T-cell (primary cell): Measurements from ENCODE around the gene PGM5. TPM values are rescaled to one million over a fixed set of nuclear protein-coding genes. Genes with fewer than 3 reads are reported as not detected.

ENCODE experiments used
- ATAC-seq, 4 experiments: fragments of 200-7000 bp in 3 of 4; fragments of 150-1000 bp in 1 of 4; cut with Tn5 transposase; replicated peaks in 1 of 4; 1 replicate in 3 of 4; 2 replicates in 1 of 4; pipeline ENCODE4 v1.10.0; 2021; ENCODE audit warnings: moderate library complexity in 3 of 4, mild to moderate bottlenecking in 2 of 4, moderate number of reproducible peaks in 1 of 4
- CTCF ChIA-PET, 2 donors: fragments of 300-600 bp; sonication (Branson Sonifier 250); formaldehyde crosslinking; loops; one replicate each; lab custom pipeline; 2022; ENCODE audit warnings: antibody characterized with exemption in 2 of 2; lab: Charles Lee
- POLR2A ChIA-PET, 2 donors: fragments of 300-600 bp; sonication (Branson Sonifier 250); formaldehyde crosslinking; loops; one replicate each; lab custom pipeline; 2022; ENCODE audit warnings: antibody characterized with exemption in 2 of 2; lab: Charles Lee
- DNase-seq, 35 experiments: peaks; one replicate each; pipeline versions ENCODE4 v3.0.0 to v3.0.0-alpha.2; 2013 to 2023
- H3K27ac ChIP-seq: one replicate; pipeline ENCODE4 v1.5.1; 2013; ENCODE audit warnings: low read length
- H3K27me3 ChIP-seq, 2 experiments: replicated peaks in 1 of 2; 1 replicate in 1 of 2; 2 replicates in 1 of 2; pipeline versions ENCODE4 v1.6.1 to v1.7.0; 2013; ENCODE audit warnings: low read length in 1 of 2, mixed read lengths in 1 of 2; ENCODE audit not compliant: control insufficient read depth in 2 of 2, insufficient read depth in 2 of 2; ENCODE audit errors: extremely low read depth in 1 of 2
- H3K36me3 ChIP-seq, 2 donors: 1 replicate in 1 of 2; 2 replicates in 1 of 2; pipeline versions ENCODE4 v1.6.1 to v1.7.0; 2013; ENCODE audit warnings: low read length in 1 of 2; ENCODE audit not compliant: control insufficient read depth in 2 of 2, insufficient read depth in 1 of 2; ENCODE audit errors: extremely low read depth in 1 of 2
- H3K4me1 ChIP-seq, 2 experiments: 1 replicate in 1 of 2; 2 replicates in 1 of 2; pipeline versions ENCODE4 v1.6.1 to v1.7.0; 2013; ENCODE audit warnings: low read length in 2 of 2, mixed read lengths in 1 of 2; ENCODE audit not compliant: insufficient read depth in 2 of 2, control insufficient read depth in 1 of 2; ENCODE audit errors: extremely low read depth in 1 of 2
- H3K4me3 ChIP-seq, 2 donors: 1 replicate in 1 of 2; 2 replicates in 1 of 2; pipeline versions ENCODE4 v1.5.1 to v1.7.0; 2013; ENCODE audit warnings: mild to moderate bottlenecking in 2 of 2, low read length in 1 of 2, moderate library complexity in 1 of 2; ENCODE audit not compliant: control insufficient read depth in 1 of 2; ENCODE audit errors: extremely low read depth in 1 of 2
- H3K9me3 ChIP-seq: 2 replicates; pipeline ENCODE4 v1.7.0; 2013
- H3K27ac Mint-ChIP-seq, 2 donors: one replicate each; pipeline ENCODE4 v1.8.0; 2020 to 2021; ENCODE audit warnings: mild to moderate bottlenecking in 2 of 2, mixed read lengths in 2 of 2
- H3K27me3 Mint-ChIP-seq, 2 donors: one replicate each; pipeline ENCODE4 v1.8.0; 2021 to 2022; ENCODE audit warnings: mixed read lengths in 2 of 2
- H3K36me3 Mint-ChIP-seq: one replicate; pipeline ENCODE4 v1.8.0; 2021; ENCODE audit warnings: mixed read lengths
- H3K4me1 Mint-ChIP-seq, 3 donors: one replicate each; pipeline ENCODE4 v1.8.0; 2020 to 2022; ENCODE audit warnings: mixed read lengths in 3 of 3, mild to moderate bottlenecking in 1 of 3
- H3K4me3 Mint-ChIP-seq, 3 donors: one replicate each; pipeline ENCODE4 v1.8.0; 2020 to 2022; ENCODE audit warnings: mild to moderate bottlenecking in 3 of 3, mixed read lengths in 3 of 3, moderate library complexity in 3 of 3
- H3K9me3 Mint-ChIP-seq, 3 donors: one replicate each; pipeline ENCODE4 v1.8.0; 2020 to 2022; ENCODE audit warnings: mixed read lengths in 3 of 3
- WGBS: methylation state at CpG from one replicate; pipeline ENCODE4 v1.1.5; 2013; ENCODE audit warnings: missing lambda C conversion rate; ENCODE audit not compliant: insufficient coverage; 5-methylcytosine and 5-hydroxymethylcytosine counted together
- total RNA-seq, 35 experiments: library from RNA in 6 of 35; stranded (reverse) in 6 of 35; fragments of 120-200 nt in 1 of 35; gene quantifications; one replicate each; pipeline versions ENCODE4 v1.2.1 to v1.2.4 and lab custom pipeline; 2013 to 2026

PGM5 gene
- total RNA-seq, 5 donors from 2014 or later (not counting 1 experiment from before 2014, with no cell fraction given): 0.20 to 0.69 (median 0.32) TPM; not detected in 1

DNA sequence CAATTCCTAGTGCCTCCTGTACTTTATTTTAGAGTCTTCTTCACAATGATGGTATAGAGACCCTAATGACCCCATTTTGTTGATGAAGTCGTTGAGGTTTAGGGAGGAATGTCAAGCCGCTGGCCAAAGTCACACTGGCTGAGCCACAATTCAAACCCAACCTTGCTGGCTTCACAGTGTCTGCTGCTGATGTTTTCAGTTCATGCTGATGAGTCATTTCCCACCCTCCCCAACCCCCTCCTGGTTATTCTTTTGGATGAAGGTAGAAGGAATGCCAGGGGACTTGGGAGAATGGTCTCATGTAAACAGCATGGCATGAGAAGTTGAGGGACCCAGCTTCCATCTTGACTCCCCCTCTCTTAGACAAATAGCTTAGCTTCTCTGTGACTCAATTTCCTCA is 115.7 kb downstream of the PGM5 start:
- Mint-ChIP-seq H3K4me3 (no peak overlapping the region), H3K4me1 (no peaks in the 10 kb centered on the region), H3K9me3 (no peaks in the 10 kb centered on the region), H3K36me3 (no peaks in the 10 kb centered on the region), H3K27me3 (peaks cover 6 to 10% of the 10 kb centered on the region in 2 donors), H3K27ac (no peak overlapping the region)
- POLR2A ChIA-PET: interaction anchor here in 1 of 2 donors (0.6 kb wide), 1 partner anchor 124 kb away, joined by 4 read pairs; no protein-coding TSS in a partner anchor
- no peak overlapping the region for H3K27ac ChIP-seq
- CTCF ChIA-PET: no interaction called here
- DNase-seq: no peak
- WGBS: no CpG with 5 or more reads among the region's 2 CpGs
- no peaks in the 10 kb centered on the region for H3K27me3 ChIP-seq
- H3K9me3 ChIP-seq: no peaks in the 10 kb centered on the region
- no peak overlapping the region for H3K4me3 ChIP-seq
- no peaks in the 10 kb centered on the region for H3K36me3 ChIP-seq
- ATAC-seq: no peak
- no peaks in the 10 kb centered on the region for H3K4me1 ChIP-seq

GRCh38 chr9:68473790-68474189 is 117.4 kb downstream of the PGM5 start:
- DNase-seq (no peak), ATAC-seq (no peak)
- H3K27me3 ChIP-seq: no peaks in the 10 kb centered on the region
- H3K4me1 ChIP-seq: no peaks in the 10 kb centered on the region
- H3K9me3 Mint-ChIP-seq: no peaks in the 10 kb centered on the region
- H3K4me3 Mint-ChIP-seq: no peak overlapping the region
- no peaks in the 10 kb centered on the region for H3K9me3 ChIP-seq
- no peaks in the 10 kb centered on the region for H3K36me3 Mint-ChIP-seq
- ChIA-PET POLR2A (no interaction called here), CTCF (no interaction called here)
- no peaks in the 10 kb centered on the region for H3K36me3 ChIP-seq
- no peak overlapping the region for H3K27ac ChIP-seq
- no peak overlapping the region for H3K27ac Mint-ChIP-seq
- H3K4me1 Mint-ChIP-seq: no peaks in the 10 kb centered on the region
- no CpG with 5 or more reads among the region's 3 CpGs for WGBS
- H3K4me3 ChIP-seq: no peak overlapping the region
- peaks cover 6 to 16% of the 10 kb centered on the region in 2 donors for H3K27me3 Mint-ChIP-seq

GRCh38 chr9:68476422-68476821 is 120.0 kb downstream of the PGM5 start:
- Mint-ChIP-seq H3K36me3 (no peaks in the 10 kb centered on the region), H3K4me3 (no peak overlapping the region), H3K4me1 (no peaks in the 10 kb centered on the region), H3K27ac (no peak overlapping the region), H3K27me3 (peaks cover 4 to 17% of the 10 kb centered on the region in 2 donors), H3K9me3 (no peaks in the 10 kb centered on the region)
- no CpG with 5 or more reads among the region's 1 CpG for WGBS
- H3K4me3 ChIP-seq: no peak overlapping the region
- H3K9me3 ChIP-seq: no peaks in the 10 kb centered on the region
- H3K27ac ChIP-seq: no peak overlapping the region
- CTCF ChIA-PET: no interaction called here
- no peaks in the 10 kb centered on the region for H3K36me3 ChIP-seq
- DNase-seq (no peak), ATAC-seq (no peak)
- POLR2A ChIA-PET: no interaction called here
- H3K4me1 ChIP-seq: no peaks in the 10 kb centered on the region
- no peaks in the 10 kb centered on the region for H3K27me3 ChIP-seq

DNA sequence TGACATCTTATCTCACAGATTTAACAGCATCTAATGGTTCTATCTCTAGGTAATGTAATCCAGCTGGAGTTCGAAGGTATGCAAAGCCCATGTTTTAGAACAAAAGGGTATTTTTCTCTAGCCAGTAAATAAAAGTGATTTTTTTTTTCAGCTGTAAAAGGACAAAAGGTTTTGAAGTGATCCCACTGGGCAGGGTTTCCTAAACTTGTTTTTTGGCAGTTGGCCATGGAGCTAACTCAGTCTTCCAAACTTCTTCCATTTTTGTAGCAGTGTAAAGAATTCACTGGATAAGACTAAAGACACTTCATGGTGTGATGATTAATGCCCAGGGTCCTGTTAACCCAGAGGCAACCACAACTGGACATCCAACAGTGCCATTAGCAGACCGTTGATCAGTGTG is 120.4 kb downstream of the PGM5 start:
- Histone ChIP-seq H3K27me3 (no peaks in the 10 kb centered on the region), H3K4me1 (no peaks in the 10 kb centered on the region), H3K36me3 (no peaks in the 10 kb centered on the region), H3K27ac (no peak overlapping the region), H3K4me3 (no peak overlapping the region), H3K9me3 (no peaks in the 10 kb centered on the region)
- Mint-ChIP-seq H3K4me3 (no peak overlapping the region), H3K27me3 (peaks cover 3 to 17% of the 10 kb centered on the region in 2 donors), H3K4me1 (no peaks in the 10 kb centered on the region), H3K36me3 (no peaks in the 10 kb centered on the region), H3K9me3 (no peaks in the 10 kb centered on the region), H3K27ac (no peak overlapping the region)
- POLR2A ChIA-PET: no interaction called here
- ATAC-seq: no peak
- CTCF ChIA-PET: interaction anchor here in 1 of 2 donors (0.5 kb wide), 1 partner anchor 14 kb away, joined by 3 read pairs; no protein-coding TSS in a partner anchor
- DNase-seq: no peak
- no CpG with 5 or more reads among the region's 2 CpGs for WGBS

- ChIA-PET POLR2A (no interaction called here), CTCF (no interaction called here)
- 78% methylated on average over 3 of the region's 3 CpGs for WGBS
- Mint-ChIP-seq H3K9me3 (peaks cover 3 to 9% (median 8%) of the 10 kb centered on the region in 3 donors), H3K27ac (no peak overlapping the region), H3K27me3 (peaks cover 3 to 28% of the 10 kb centered on the region in 2 donors), H3K4me1 (no peaks in the 10 kb centered on the region), H3K36me3 (no peaks in the 10 kb centered on the region), H3K4me3 (no peak overlapping the region)
- Histone ChIP-seq H3K4me1 (no peaks in the 10 kb centered on the region), H3K4me3 (no peak overlapping the region), H3K27me3 (peaks cover 0 to 2% of the 10 kb centered on the region in 2 experiments), H3K36me3 (no peaks in the 10 kb centered on the region), H3K27ac (no peak overlapping the region), H3K9me3 (no peaks in the 10 kb centered on the region)
- DNase-seq (no peak), ATAC-seq (no peak)
These were observed 124.4 kb downstream of the PGM5 start for GRCh38 chr9:68480807-68481206.

GRCh38 chr9:68482548-68482947 is 126.1 kb downstream of the PGM5 start:
- Mint-ChIP-seq H3K27me3 (peaks cover 5 to 22% of the 10 kb centered on the region in 2 donors), H3K27ac (no peak overlapping the region), H3K36me3 (no peaks in the 10 kb centered on the region), H3K4me1 (no peaks in the 10 kb centered on the region), H3K9me3 (peaks cover 8 to 12% (median 9%) of the 10 kb centered on the region in 3 donors), H3K4me3 (no peak overlapping the region)
- WGBS: no CpG with 5 or more reads among the region's 1 CpG
- Histone ChIP-seq H3K4me3 (no peak overlapping the region), H3K9me3 (no peaks in the 10 kb centered on the region), H3K27me3 (peaks cover 0 to 2% of the 10 kb centered on the region in 2 experiments), H3K27ac (no peak overlapping the region), H3K4me1 (no peaks in the 10 kb centered on the region), H3K36me3 (no peaks in the 10 kb centered on the region)
- DNase-seq: no peak
- CTCF ChIA-PET: no interaction called here
- POLR2A ChIA-PET: no interaction called here
- ATAC-seq: no peak

GRCh38 chr9:68488126-68488525 is 131.7 kb downstream of the PGM5 start:
- H3K27me3 Mint-ChIP-seq: peaks cover 9 to 17% of the 10 kb centered on the region in 2 donors
- Histone ChIP-seq H3K9me3 (no peaks in the 10 kb centered on the region), H3K4me1 (no peaks in the 10 kb centered on the region), H3K27me3 (peaks cover 0 to 2% of the 10 kb centered on the region in 2 experiments), H3K36me3 (no peaks in the 10 kb centered on the region), H3K4me3 (no peak overlapping the region), H3K27ac (no peak overlapping the region)
- ChIA-PET POLR2A (no interaction called here), CTCF (no interaction called here)
- H3K4me3 Mint-ChIP-seq: no peak overlapping the region
- DNase-seq (no peak), ATAC-seq (no peak)
- 100% methylated on average over 1 of the region's 2 CpGs for WGBS
- no peaks in the 10 kb centered on the region for H3K4me1 Mint-ChIP-seq
- no peak overlapping the region for H3K27ac Mint-ChIP-seq
- peaks cover 7 to 12% (median 8%) of the 10 kb centered on the region in 3 donors for H3K9me3 Mint-ChIP-seq
- no peaks in the 10 kb centered on the region for H3K36me3 Mint-ChIP-seq
